Fibroblast of skin of scalp (primary cell): Measurements from ENCODE around the gene FOXF1. TPM values are rescaled to one million over a fixed set of nuclear protein-coding genes. Genes with fewer than 3 reads are reported as not detected.
A peak's percentile ranks its signal among the peaks of the same experiment; 100 is the strongest.

Experiments used
- DNase-seq: peaks from one replicate; pipeline ENCODE4 v3.0.0-alpha.2; 2013
- polyA plus RNA-seq, 2 experiments: library from polyadenylated mRNA; unstranded; fragments of 120-200 nt; gene quantifications; one replicate each; pipeline ENCODE4 v1.2.1, GENCODE V29; 2013; ENCODE audit not compliant: insufficient read length in 2 of 2

FOXF1 gene
- polyA plus RNA-seq (2013, experiment 1 of 2; ENCODE audit: insufficient read length) = 0.05 TPM
- polyA plus RNA-seq (2013, experiment 2 of 2; ENCODE audit: insufficient read length) = 0.10 TPM

- peak; percentile 27 for DNase-seq
Measured at GRCh38 chr16:86510465-86511261, at the start of gene FOXF1. FOXF1 (plus strand) TSS chr16:86510527; CDS start chr16:86510570, 43 bp downstream.

- no peak for DNase-seq
Measured at GRCh38 chr16:86461037-86461436, 49.3 kb upstream of the FOXF1 start.

GRCh38 chr16:86462334-86463084 is 47.8 kb upstream of the FOXF1 start:
- DNase-seq = no peak

GRCh38 chr16:86464044-86464443 is 46.3 kb upstream of the FOXF1 start:
- no peak for DNase-seq

- no peak for DNase-seq
Measured at GRCh38 chr16:86465434-86465833, 44.9 kb upstream of the FOXF1 start.

- no peak for DNase-seq
Measured at GRCh38 chr16:86466696-86467406, 43.5 kb upstream of the FOXF1 start.

GRCh38 chr16:86467490-86467889 is 42.8 kb upstream of the FOXF1 start:
- DNase-seq = no peak

DNA sequence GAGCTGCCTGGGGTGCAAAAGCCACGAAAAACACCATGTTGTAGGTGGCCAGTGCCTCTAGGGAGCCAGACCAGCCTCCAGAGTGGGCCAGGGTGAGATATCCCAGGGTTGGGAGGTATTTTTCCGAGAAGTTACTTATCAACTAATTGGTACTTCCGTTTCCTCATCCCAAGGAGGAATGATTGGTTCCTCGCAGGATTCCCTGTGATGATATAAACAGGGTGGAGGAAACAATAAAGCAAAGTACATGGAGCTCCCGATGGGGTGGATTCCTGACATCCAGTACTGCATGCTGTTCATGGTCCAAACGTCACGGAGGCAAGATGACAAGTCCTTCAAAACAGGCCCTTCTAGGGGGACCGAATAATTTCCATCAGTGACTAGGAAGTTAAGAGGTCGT is 39.4 kb upstream of the FOXF1 start:
- DNase-seq = no peak

- no peak for DNase-seq
Measured at GRCh38 chr16:86471896-86472295, 38.4 kb upstream of the FOXF1 start.

- no peak for DNase-seq
Measured at GRCh38 chr16:86472366-86472765, 38.0 kb upstream of the FOXF1 start.

GRCh38 chr16:86476956-86477534 is 33.3 kb upstream of the FOXF1 start:
- no peak for DNase-seq

DNA sequence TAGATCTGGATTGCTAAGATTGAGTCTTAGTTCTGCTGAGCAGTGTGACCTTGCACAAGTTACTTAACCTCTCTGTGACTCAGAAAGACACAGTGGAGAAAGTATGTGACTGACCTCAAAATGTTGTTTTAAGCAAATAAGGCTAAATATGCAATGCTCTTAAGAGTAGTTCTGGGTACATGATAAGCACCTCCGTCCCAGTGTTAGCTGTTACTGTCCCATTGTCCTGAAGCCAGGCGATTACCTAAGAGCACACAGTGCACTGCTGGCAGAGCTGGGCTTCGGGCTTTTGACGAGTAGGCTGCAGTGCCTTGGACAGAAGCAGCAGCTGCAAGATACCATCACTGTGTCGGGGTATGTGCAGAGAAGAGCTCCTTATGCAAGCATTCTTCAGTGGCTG is 32.7 kb upstream of the FOXF1 start:
- no peak for DNase-seq

- no peak for DNase-seq
Measured at GRCh38 chr16:86478779-86479178, 31.5 kb upstream of the FOXF1 start.

- no peak for DNase-seq
Measured at GRCh38 chr16:86479419-86479818, 30.9 kb upstream of the FOXF1 start.

- DNase-seq = no peak
Measured at GRCh38 chr16:86480444-86480843, 29.9 kb upstream of the FOXF1 start.

- DNase-seq = no peak
Measured at GRCh38 chr16:86481607-86482006, 28.7 kb upstream of the FOXF1 start.

GRCh38 chr16:86484240-86484639 is 26.1 kb upstream of the FOXF1 start:
- DNase-seq = no peak

DNA sequence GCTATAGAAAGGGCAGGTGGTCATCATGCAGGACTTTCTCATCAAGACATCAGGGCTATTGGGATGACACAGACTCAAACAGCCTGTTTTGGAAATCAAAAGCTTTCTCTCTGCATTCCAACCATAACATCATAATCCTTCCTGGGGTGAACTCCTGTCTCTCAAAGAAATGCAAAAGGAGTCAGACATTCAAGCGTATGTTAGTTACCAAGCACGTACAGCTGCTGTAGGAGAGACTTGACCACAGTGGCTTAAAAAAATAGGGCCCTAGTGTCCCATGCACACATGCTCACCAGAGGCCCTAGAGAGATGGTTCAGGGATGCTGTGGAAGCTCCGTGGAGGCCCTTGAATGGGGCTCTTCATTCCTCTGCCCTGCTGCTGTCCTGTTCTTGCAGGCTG is 24.6 kb upstream of the FOXF1 start:
- DNase-seq = no peak

- DNase-seq = no peak
Measured at GRCh38 chr16:86490859-86491639, 19.3 kb upstream of the FOXF1 start.

DNA sequence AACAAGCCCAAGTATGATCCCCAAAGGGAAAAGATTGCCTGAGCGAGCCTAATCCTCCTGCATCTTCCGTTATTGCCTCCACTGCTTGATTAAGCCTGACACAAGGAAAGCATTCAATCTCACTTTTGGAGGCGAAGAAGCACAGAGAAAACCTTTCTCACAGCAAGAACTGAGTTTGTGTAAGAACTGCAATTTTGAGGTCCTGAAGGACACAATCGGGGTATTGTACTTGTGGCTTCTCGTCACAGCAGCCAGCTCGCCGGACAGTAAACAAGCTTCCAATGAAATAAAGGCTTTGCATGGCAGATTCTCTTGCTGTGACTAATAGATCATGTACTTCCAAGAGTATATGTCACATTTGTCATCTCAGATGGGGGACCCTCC is 18.7 kb upstream of the FOXF1 start:
- DNase-seq = no peak

- DNase-seq = no peak
Measured at GRCh38 chr16:86492267-86492960, 17.9 kb upstream of the FOXF1 start.
